ENCODE results near the gene HIP1. TPM values are rescaled to one million over a fixed set of nuclear protein-coding genes. Genes with fewer than 3 reads are reported as not detected.

Gene HIP1
- polyA plus RNA-seq, 3 donors, result 4.3 to 14.8 (median 5.3) TPM

DNA sequence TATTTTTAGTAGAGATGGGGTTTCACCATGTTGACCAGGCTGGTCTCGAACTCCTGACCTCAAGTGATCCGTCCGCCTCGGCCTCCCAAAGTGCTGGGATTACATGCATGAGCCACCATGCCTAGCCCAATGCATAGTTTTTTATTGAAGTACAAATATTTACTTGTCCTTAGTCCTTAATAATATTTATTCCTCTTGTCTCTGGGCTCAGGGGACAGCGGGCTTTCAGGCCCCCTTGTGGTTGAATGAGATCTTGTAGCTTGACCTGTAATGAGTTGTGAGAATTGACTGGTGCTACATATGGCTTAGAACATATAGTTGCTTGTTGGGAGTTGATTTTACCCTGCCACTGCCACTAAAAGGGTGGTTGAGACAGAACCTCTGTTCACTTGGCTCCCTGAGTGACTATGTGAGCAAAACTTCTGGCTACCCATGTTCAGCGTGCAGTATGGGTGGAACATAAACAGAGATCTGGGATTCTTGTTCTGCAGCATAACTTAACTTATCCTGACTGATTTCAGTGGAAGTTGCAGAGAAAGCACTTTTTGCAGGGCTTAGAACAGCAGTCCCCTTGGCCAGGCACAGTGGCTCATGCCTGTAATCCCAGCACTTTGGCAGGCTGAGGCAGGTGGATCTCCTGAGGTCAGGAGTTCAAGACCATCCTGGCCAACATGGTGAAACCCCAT is 18.4 kb upstream of the HIP1 start:
- H3K27me3 Mint-ChIP-seq (ENCODE audit: low read depth in 3 of 3), result peaks cover 1 to 2% (median 2%) of the 10 kb centered on the region in 3 donors
- H3K27me3 ChIP-seq (ENCODE audit: control insufficient read depth in 2 of 2, insufficient read depth in 2 of 2, low read length in 2 of 2), result no peaks in the 10 kb centered on the region
- no peaks in the 10 kb centered on the region for H3K79me2 ChIP-seq (ENCODE audit: insufficient read depth, low read length)
- no peak overlapping the region for H3K27ac Mint-ChIP-seq
- peak; percentile 40 for TF ChIP-seq CTCF (IDR thresholded peaks at IDR 0.05)
- H3K36me3 ChIP-seq (replicated peaks in 1 of 2; ENCODE audit: control insufficient read depth in 1 of 2, insufficient read depth in 2 of 2, low read length in 2 of 2), result no peaks in the 10 kb centered on the region
- H4K20me1 ChIP-seq (ENCODE audit: insufficient read depth, low read length), result no peaks in the 10 kb centered on the region
- no peak overlapping the region for H3K4me3 Mint-ChIP-seq
- H3K27ac ChIP-seq (ENCODE audit: low read depth in 1 of 2, low read length in 2 of 2), result no peak overlapping the region
- no peak overlapping the region for H2AFZ ChIP-seq (ENCODE audit: insufficient read depth, low read depth, low read length, poor library complexity, severe bottlenecking)
- no peak overlapping the region for H3K4me3 ChIP-seq (replicated peaks in 1 of 3; ENCODE audit: low read depth in 2 of 3, low read length in 3 of 3)
- peaks cover 0 to 3% (median 0%) of the 10 kb centered on the region in 7 donors for H3K9me3 Mint-ChIP-seq
- peak in 1 of 3 donors; percentile 25 for DNase-seq
- intact Hi-C loops (cut with micrococcal nuclease), result no loop called here
- H3K4me1 ChIP-seq (ENCODE audit: control insufficient read depth in 1 of 2, insufficient read depth in 2 of 2, low read length in 2 of 2), result peaks cover 4 to 8% of the 10 kb centered on the region in 2 donors
- WGBS (ENCODE audit: insufficient coverage), result no CpG with 5 or more reads among the region's 6 CpGs
- peaks cover 6% of the 10 kb centered on the region for H3K4me1 Mint-ChIP-seq
- H3K9me3 ChIP-seq (replicated peaks in 1 of 2; ENCODE audit: control insufficient read depth in 1 of 2, insufficient read depth in 1 of 2, low read length in 2 of 2), result no peaks in the 10 kb centered on the region
- H3K9ac ChIP-seq (ENCODE audit: insufficient read depth, low read length, poor library complexity, severe bottlenecking), result no peak overlapping the region
- H3K36me3 Mint-ChIP-seq, result no peaks in the 10 kb centered on the region
- H3K4me2 ChIP-seq (replicated peaks; ENCODE audit: extremely low read depth, low read length, poor library complexity, severe bottlenecking), result no peak overlapping the region

DNA sequence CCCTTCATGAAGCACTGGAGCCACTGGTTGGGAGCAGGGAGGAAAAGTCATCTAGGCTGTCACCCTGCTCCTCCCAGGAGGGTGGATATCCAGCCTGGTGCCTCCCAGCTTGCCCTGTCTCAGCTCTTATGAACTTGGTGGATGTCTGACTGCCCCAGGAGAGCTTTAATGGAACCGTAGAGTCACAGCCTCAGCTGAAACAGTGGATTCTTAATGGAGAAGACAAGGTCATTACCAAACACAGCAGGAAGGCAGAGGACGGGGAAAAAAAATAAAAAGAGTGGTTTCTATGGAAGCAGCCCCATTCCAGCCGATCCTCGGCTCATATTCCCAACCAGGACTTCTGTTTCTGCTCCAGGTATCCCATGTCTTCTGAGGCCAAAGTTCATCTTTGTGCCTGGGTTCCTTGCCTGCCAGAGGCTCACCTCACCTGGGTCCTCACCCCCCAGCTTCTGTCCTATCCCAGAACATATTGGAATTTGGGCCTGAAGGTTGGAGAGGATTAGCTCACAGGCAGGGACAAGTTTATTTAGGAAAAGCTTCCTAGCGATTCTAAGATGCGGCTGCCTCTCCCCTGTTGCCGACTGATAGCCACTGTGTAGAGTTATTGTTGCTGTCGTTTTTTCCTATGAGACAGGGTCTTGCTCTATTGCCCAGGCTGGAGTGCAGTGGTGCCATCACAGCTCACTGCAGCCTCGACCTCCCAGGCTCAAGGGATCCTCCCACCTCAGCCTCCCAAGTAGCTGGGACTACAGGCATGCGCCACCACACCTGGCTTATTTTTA is 17.7 kb upstream of the HIP1 start:
- Histone ChIP-seq H3K4me3 (replicated peaks in 1 of 3; ENCODE audit: low read depth in 2 of 3, low read length in 3 of 3) (no peak overlapping the region), H3K4me2 (replicated peaks; ENCODE audit: extremely low read depth, low read length, poor library complexity, severe bottlenecking) (no peak overlapping the region), H3K27ac (ENCODE audit: low read depth in 1 of 2, low read length in 2 of 2) (no peak overlapping the region), H3K36me3 (replicated peaks in 1 of 2; ENCODE audit: control insufficient read depth in 1 of 2, insufficient read depth in 2 of 2, low read length in 2 of 2) (no peaks in the 10 kb centered on the region), H3K9me3 (replicated peaks in 1 of 2; ENCODE audit: control insufficient read depth in 1 of 2, insufficient read depth in 1 of 2, low read length in 2 of 2) (no peaks in the 10 kb centered on the region), H3K4me1 (ENCODE audit: control insufficient read depth in 1 of 2, insufficient read depth in 2 of 2, low read length in 2 of 2) (peaks cover 0 to 1% of the 10 kb centered on the region in 2 donors), H4K20me1 (ENCODE audit: insufficient read depth, low read length) (no peaks in the 10 kb centered on the region), H3K27me3 (ENCODE audit: control insufficient read depth in 2 of 2, insufficient read depth in 2 of 2, low read length in 2 of 2) (no peaks in the 10 kb centered on the region), H2AFZ (ENCODE audit: insufficient read depth, low read depth, low read length, poor library complexity, severe bottlenecking) (no peak overlapping the region), H3K79me2 (ENCODE audit: insufficient read depth, low read length) (no peaks in the 10 kb centered on the region), H3K9ac (ENCODE audit: insufficient read depth, low read length, poor library complexity, severe bottlenecking) (no peak overlapping the region)
- intact Hi-C loops (cut with micrococcal nuclease), result no loop called here
- DNase-seq, result no peak
- no peaks in the 10 kb centered on the region for H3K4me1 Mint-ChIP-seq
- peaks cover 1 to 2% (median 2%) of the 10 kb centered on the region in 3 donors for H3K27me3 Mint-ChIP-seq (ENCODE audit: low read depth in 3 of 3)
- 91% methylated on average over 4 of the region's 10 CpGs for WGBS (ENCODE audit: insufficient coverage)
- no peak for TF ChIP-seq CTCF (IDR thresholded peaks at IDR 0.05)
- no peaks in the 10 kb centered on the region for H3K36me3 Mint-ChIP-seq
- peak overlapping the region in 1 of 7 donors; percentile 62 for H3K27ac Mint-ChIP-seq
- H3K9me3 Mint-ChIP-seq, result peaks cover 0 to 3% (median 0%) of the 10 kb centered on the region in 7 donors
- no peak overlapping the region for H3K4me3 Mint-ChIP-seq
